GM10248 (cell line): ENCODE data around the gene TNK1.
"Not testable (repeated sequence)": the region's sequence is repeated elsewhere in the genome, so short reads cannot be mapped to it uniquely, and the experiment has no call there.

ENCODE experiments used
- CTCF ChIA-PET: fragments of 300-600 bp; sonication (Branson Sonifier 250); formaldehyde crosslinking; extraction: SDS; loops from one replicate; lab custom pipeline; 2021; ENCODE audit warnings: antibody characterized with exemption; lab: Yijun Ruan, JAX
- POLR2A ChIA-PET: fragments of 350-650 bp; sonication (Branson Sonifier 250); formaldehyde crosslinking; extraction: SDS; loops from one replicate; lab custom pipeline; 2020; ENCODE audit warnings: antibody characterized with exemption; lab: Yijun Ruan, JAX
- DNase-seq: peaks from one replicate; pipeline ENCODE4 v3.0.0; 2012; ENCODE audit errors: extremely low spot score
- TF ChIP-seq, protein P1 (sequence below): IDR thresholded peaks from 2 replicates; pipeline ENCODE4 v1.5.1; 2012; ENCODE audit warnings: mild to moderate bottlenecking, low read depth; ENCODE audit errors: extremely low read depth, missing control alignments, control extremely low read depth

TNK1 gene

DNA sequence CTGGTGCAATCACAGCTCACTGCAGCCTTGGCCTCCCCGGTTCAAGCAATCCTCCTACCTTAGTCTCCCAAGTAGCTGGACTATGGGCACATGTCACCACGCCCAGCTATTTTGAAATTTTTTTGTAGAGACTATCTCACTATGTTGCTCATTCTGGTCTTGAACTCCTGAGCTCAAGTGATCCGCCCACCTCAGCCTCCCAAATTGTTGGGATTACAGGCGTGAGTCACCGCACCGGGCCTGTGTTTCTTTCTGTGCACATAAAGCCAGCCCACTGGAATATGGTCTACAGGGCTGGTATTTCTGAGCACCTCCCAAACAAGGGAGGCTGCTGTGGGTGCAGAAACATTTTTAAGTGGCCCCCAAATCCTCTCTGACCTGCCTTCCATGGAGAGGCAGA, 17.6 kb upstream of the TNK1 start:
- CTCF ChIA-PET, result interaction anchor here (1.6 to 3.7 kb wide), 2 partner anchors 186 to 198 kb away, joined by 3 to 14 read pairs; partner anchors contain the start of gene SENP3
- POLR2A ChIA-PET, result no interaction called here
- TF ChIP-seq, protein P1, sequence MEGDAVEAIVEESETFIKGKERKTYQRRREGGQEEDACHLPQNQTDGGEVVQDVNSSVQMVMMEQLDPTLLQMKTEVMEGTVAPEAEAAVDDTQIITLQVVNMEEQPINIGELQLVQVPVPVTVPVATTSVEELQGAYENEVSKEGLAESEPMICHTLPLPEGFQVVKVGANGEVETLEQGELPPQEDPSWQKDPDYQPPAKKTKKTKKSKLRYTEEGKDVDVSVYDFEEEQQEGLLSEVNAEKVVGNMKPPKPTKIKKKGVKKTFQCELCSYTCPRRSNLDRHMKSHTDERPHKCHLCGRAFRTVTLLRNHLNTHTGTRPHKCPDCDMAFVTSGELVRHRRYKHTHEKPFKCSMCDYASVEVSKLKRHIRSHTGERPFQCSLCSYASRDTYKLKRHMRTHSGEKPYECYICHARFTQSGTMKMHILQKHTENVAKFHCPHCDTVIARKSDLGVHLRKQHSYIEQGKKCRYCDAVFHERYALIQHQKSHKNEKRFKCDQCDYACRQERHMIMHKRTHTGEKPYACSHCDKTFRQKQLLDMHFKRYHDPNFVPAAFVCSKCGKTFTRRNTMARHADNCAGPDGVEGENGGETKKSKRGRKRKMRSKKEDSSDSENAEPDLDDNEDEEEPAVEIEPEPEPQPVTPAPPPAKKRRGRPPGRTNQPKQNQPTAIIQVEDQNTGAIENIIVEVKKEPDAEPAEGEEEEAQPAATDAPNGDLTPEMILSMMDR, result no peak
- DNase-seq, result no peak

DNA sequence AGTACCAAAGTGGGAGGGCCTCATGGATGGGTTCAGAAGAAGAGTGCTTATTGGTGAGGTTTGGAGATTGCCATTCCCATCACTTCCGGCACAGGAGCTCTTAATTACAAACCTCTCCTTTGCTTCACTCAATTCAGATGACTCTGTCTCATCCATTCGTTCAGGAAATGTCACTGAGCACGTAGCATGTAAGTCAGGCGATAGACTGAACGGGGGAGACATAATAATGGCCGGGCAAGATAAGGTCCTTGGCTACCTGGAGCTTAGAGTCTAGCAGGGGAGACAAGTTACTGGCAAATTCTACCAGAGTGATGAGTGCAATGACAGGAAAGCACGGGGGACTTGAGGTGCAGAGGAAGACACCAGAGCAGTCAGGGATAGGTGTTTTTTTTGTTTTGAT, 14.9 kb upstream of the TNK1 start:
- not testable (repeated sequence) for DNase-seq
- ChIA-PET POLR2A (interaction anchor here (0.6 kb wide), 1 partner anchor 98 kb away, joined by 4 read pairs; no protein-coding TSS in a partner anchor), CTCF (interaction anchor here (4.7 kb wide), 1 partner anchor 10 kb away, joined by 24 read pairs; no protein-coding TSS in a partner anchor)

DNA sequence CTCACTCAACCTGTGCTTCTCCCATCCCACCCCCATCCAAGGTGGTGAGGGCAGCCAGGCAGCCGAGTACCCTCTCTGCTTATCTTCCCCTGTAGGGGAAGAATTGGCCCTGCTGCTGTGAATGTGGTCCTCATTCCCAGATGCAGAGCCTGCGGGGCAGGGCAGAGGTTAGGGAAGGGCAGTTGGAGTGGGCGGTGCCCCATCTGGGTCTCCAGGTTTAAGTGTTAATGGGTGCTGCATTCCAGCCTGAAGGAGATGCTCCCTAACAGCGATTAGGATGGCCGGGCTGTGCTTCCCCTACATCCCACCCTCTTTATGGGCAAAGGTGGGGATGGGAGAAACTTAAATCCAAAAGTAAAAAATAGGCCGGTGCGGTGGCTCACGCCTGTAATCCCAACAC, 13.8 kb upstream of the TNK1 start:
- ChIA-PET POLR2A (no interaction called here), CTCF (interaction anchor here (1.8 to 4.7 kb wide), 2 partner anchors 11 to 13 kb away, joined by 5 to 24 read pairs; no protein-coding TSS in a partner anchor)
- DNase-seq, result no peak
- TF ChIP-seq, protein P1, result no peak

DNA sequence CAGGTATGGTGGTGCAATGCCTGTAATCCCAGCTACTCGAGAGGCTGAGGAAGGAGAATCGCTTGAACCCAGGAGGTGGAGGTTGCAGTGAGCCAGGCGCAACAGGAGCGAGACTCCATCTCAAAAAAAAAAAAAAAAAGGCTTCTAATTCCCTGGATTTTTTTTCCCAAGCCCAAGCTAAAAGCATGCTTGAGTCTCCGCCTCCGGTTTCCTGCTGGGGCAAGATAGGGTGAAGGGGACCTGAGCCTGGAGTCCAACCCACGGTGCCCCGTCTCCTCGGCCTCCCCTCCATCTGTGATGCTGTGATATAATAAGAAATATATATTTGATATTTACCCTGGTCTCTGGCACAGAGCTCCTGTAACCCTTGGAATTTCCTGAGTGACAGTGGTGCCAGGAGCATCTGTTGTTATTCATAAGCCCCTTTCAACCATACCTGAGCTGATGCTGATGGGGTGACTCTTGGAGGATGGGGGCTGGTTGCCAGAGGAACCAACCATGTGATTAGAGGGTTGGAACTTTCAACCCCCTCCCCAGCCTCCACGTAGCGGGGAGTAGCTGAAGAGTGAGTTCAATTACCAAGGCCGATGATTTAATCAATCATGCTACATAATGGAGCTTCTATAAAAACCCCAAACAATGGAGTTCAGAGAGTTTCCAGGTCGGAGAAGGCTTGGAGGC, 12.8 kb upstream of the TNK1 start:
- TF ChIP-seq, protein P1, result no peak
- no peak for DNase-seq
- CTCF ChIA-PET, result interaction anchor here (1.1 to 4.7 kb wide), 3 partner anchors 9 to 14 kb away, joined by 4 to 24 read pairs (median 5); no protein-coding TSS in a partner anchor
- POLR2A ChIA-PET, result no interaction called here

DNA sequence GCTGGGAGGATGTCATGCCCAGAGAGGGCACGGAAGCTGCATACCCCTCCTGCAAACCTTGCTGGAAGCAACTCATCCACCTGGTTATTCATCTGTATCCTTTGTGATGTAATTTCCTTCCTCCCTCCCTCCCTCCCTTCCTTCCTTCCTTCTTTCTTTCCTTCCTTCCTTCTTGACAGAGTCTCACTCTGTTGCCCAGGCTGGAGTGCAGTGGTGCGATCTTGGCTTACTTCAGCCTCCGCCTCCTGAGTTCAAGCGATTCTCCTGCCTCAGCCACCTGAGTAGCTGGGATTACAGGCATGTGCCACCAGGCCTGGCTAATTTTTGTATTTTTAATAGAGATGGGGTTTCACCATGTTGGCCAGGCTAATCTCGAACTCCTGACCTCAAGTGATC, 12.3 kb upstream of the TNK1 start:
- CTCF ChIA-PET, result interaction anchor here (1.1 to 4.7 kb wide), 3 partner anchors 8 to 15 kb away, joined by 4 to 24 read pairs (median 5); no protein-coding TSS in a partner anchor
- POLR2A ChIA-PET, DNase-seq: not testable (repeated sequence)

DNA sequence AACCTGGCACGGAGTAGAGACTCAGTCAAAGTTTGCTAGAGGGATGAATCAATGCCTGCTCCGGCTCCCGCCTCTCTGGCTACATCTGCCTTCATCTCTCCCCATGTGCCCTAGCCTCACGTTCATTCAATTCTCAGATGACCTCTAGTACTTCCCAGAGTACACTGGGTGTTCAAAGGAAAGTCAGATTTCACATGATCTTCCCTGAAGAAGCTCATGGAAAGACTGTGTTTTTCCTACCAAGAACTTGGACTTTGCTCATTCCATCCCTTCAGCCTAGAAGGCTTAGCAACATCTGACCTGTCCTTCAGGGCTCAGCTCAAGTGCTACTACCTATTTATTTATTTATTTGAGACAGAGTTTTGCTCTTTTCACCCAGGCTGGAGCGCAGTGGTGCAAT, 11.1 kb upstream of the TNK1 start:
- TF ChIP-seq, protein P1, result no peak
- ChIA-PET CTCF (interaction anchor here (1.1 to 2.1 kb wide), 3 partner anchors 14 to 19 kb away, joined by 3 to 14 read pairs (median 10); partner anchors contain the start of gene TMEM95), POLR2A (no interaction called here)
- no peak for DNase-seq

DNA sequence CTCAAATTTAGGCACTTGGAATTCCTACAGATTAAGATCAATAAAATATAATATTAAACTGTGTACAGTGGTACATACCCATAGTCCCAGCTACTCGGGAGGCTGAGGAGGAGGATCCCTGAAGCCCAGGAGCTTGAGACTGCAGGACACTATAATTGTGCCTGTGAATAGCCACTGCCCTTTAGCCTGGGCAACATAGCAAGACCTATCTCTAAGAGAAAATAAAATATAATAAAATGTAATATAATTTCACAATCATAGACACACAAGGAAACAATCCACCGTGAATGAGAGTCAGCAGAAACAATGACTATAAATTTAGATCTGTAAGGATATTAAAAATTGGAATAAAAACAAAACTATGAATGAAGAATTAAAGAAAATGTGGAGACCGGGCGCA, 10.0 kb upstream of the TNK1 start:
- ChIA-PET CTCF (interaction anchor here (2.1 kb wide), 2 partner anchors 15 to 18 kb away, joined by 10 to 14 read pairs; partner anchors contain the start of gene TMEM95), POLR2A (no interaction called here)
- no peak for DNase-seq
- TF ChIP-seq, protein P1, result no peak
